ENCODE results near the gene CHST3.

- TF ChIP-seq CTCF (IDR thresholded peaks at IDR 0.05) (no peak), POLR2AphosphoS5 (IDR thresholded peaks at IDR 0.05; ENCODE audit: low read depth, low read length) (no peak), TCF7L2 (IDR thresholded peaks at IDR 0.05; ENCODE audit: low read depth, low read length) (no peak), REST (IDR thresholded peaks at IDR 0.05; ENCODE audit: insufficient read depth in 1 of 2, low read depth in 2 of 2, low read length in 1 of 2) (no peak)
Measured at GRCh38 chr10:71990706-71991269, 26.6 kb downstream of the CHST3 start.

Measured in Panc1 (cell line).